Tibial artery (tissue), 4 donors: ENCODE measurements around the gene CRACR2B.

ENCODE experiments used
- DNase-seq, 2 donors: peaks; one replicate each; pipeline ENCODE4 v3.0.0-alpha.2; 2019
- H3K27ac ChIP-seq, 2 donors: fragments of 200-600 bp; sonication (generic) in 1 of 2; 1 replicate in 1 of 2; 2 replicates in 1 of 2; pipeline ENCODE4 v1.5.1; 2018 to 2019; ENCODE audit warnings: mild to moderate bottlenecking in 1 of 2
- H3K27me3 ChIP-seq, 2 donors: fragments of 200-600 bp; sonication (generic) in 1 of 2; one replicate each; pipeline versions ENCODE4 v1.5.1 to v1.6.0; 2016 to 2019
- H3K36me3 ChIP-seq, 3 donors: fragments of 200-600 bp; sonication (generic) in 2 of 3; one replicate each; pipeline ENCODE4 v1.5.1; 2016 to 2019; ENCODE audit warnings: mild to moderate bottlenecking in 2 of 3
- H3K4me1 ChIP-seq, 4 donors: fragments of 200-600 bp; sonication (generic) in 2 of 4; 1 replicate in 3 of 4; 2 replicates in 1 of 4; pipeline ENCODE4 v1.5.1; 2016 to 2019
- H3K4me3 ChIP-seq, 2 donors: fragments of 200-600 bp; sonication (generic) in 1 of 2; 1 replicate in 1 of 2; 2 replicates in 1 of 2; pipeline ENCODE4 v1.5.1; 2018 to 2019; ENCODE audit warnings: mild to moderate bottlenecking in 2 of 2
- H3K9me3 ChIP-seq, 3 donors: fragments of 200-600 bp; sonication (generic) in 1 of 3; one replicate each; pipeline ENCODE4 v1.5.1; 2016 to 2019
- intact Hi-C: fragments of 100-400 bp; cut with DNase I; formaldehyde crosslinking; loops from one replicate; pipeline ENCODE4 v1.15.0; 2023; ENCODE audit warnings: low total_unique reads
- TF ChIP-seq, protein P1 (sequence below), 2 experiments: fragments of 200-600 bp in 1 of 2; fragments of 450-650 bp in 1 of 2; IDR thresholded peaks; one replicate each; pipeline ENCODE4 v1.5.1; 2017 to 2019; ENCODE audit warnings: antibody characterized with exemption in 2 of 2, mild to moderate bottlenecking in 1 of 2, moderate library complexity in 1 of 2

Gene CRACR2B

GRCh38 chr11:832529-833113, 4.9 kb downstream of the CRACR2B start, which contains the start of gene CD151:
TSS of gene CD151 (plus strand) at chr11:832952. CDS start at chr11:836070, 3,118 bp downstream.
- peaks cover 17 to 20% (median 20%) of the 10 kb centered on the region in 3 donors for H3K36me3 ChIP-seq
- H3K27ac ChIP-seq: peak within 1 kb of the TSS; percentile 86 to 88
- peaks cover 0 to 90% (median 70%) of the 10 kb centered on the region in 4 donors for H3K4me1 ChIP-seq
- H3K27me3 ChIP-seq: peaks cover 0 to 45% of the 10 kb centered on the region in 2 donors
- TF ChIP-seq, protein P1, sequence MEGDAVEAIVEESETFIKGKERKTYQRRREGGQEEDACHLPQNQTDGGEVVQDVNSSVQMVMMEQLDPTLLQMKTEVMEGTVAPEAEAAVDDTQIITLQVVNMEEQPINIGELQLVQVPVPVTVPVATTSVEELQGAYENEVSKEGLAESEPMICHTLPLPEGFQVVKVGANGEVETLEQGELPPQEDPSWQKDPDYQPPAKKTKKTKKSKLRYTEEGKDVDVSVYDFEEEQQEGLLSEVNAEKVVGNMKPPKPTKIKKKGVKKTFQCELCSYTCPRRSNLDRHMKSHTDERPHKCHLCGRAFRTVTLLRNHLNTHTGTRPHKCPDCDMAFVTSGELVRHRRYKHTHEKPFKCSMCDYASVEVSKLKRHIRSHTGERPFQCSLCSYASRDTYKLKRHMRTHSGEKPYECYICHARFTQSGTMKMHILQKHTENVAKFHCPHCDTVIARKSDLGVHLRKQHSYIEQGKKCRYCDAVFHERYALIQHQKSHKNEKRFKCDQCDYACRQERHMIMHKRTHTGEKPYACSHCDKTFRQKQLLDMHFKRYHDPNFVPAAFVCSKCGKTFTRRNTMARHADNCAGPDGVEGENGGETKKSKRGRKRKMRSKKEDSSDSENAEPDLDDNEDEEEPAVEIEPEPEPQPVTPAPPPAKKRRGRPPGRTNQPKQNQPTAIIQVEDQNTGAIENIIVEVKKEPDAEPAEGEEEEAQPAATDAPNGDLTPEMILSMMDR (IDR thresholded peaks at IDR 0.05): no peak
- H3K4me3 ChIP-seq: peak within 1 kb of the TSS; percentile 66 to 74
- no peak for DNase-seq
- no peaks in the 10 kb centered on the region for H3K9me3 ChIP-seq
- intact Hi-C loops: no loop called here

- Histone ChIP-seq H3K27ac (peak overlapping the region; percentile 86 to 88), H3K4me3 (peak overlapping the region; percentile 66 to 74), H3K36me3 (peaks cover 21 to 26% (median 26%) of the 10 kb centered on the region in 3 donors), H3K27me3 (peaks cover 0 to 39% of the 10 kb centered on the region in 2 donors), H3K9me3 (no peaks in the 10 kb centered on the region), H3K4me1 (peaks cover 0 to 89% (median 68%) of the 10 kb centered on the region in 4 donors)
- TF ChIP-seq, protein P1 (IDR thresholded peaks at IDR 0.05): no peak
- DNase-seq: no peak
- intact Hi-C loops: no loop called here
Observed at GRCh38 chr11:833114-833791, 5.5 kb downstream of the CRACR2B start.

- intact Hi-C loops: no loop called here
- DNase-seq: peak in 1 of 2 donors; percentile 88
- Histone ChIP-seq H3K27ac (peak overlapping the region; percentile 86 to 88), H3K36me3 (peaks cover 27 to 32% (median 32%) of the 10 kb centered on the region in 3 donors), H3K4me1 (peaks cover 0 to 89% (median 68%) of the 10 kb centered on the region in 4 donors), H3K9me3 (no peaks in the 10 kb centered on the region), H3K4me3 (peak overlapping the region; percentile 66 to 74), H3K27me3 (peaks cover 0 to 33% of the 10 kb centered on the region in 2 donors)
- TF ChIP-seq, protein P1 (IDR thresholded peaks at IDR 0.05): no peak
Observed at GRCh38 chr11:833849-834311, 6.2 kb downstream of the CRACR2B start.

DNA sequence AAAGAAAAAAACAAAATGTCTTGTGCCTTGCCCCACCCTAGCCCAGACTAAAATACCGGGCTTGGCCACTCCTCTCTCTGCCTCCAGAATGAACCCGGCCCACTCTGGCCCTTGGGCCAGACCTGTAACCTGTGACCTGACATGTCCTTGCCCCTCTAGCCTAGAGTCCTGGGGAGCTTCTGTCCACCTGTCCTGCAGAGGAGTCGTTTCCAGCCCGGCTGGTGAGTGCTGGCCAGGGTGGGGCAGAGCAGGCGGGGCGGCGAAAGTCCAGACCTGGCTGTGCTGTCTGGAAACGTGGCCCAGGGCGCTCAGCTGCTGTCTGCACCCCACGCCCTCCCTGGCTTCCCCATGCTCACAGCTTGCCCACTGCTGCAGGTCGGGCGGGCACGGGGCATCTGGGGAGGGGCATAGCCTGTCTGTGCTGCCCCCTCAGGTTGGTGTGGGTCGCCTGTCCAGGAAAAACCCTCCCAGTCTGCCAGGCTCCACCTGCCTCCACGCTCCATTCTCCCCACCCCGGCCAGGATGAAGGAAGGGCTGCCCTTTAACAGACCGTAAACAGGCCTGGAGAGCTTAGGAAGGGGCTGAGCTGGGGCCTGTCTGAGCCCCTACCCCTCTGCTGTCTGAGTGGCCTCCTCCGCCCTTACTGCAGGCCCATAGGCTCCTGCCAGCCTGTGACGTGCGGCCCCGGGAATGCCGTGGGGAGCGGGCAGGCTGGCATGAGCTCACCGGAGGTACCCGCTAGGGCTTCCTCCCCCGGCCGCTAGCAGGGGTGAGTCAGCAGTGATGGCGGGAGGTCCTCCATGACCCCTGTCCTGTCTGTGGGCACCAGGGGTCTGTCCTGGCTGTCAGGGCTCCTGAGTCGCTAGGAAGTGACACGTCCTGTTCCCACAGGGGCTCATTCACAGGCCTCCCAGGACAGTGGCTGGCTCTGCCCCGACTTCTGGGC, 6.9 kb downstream of the CRACR2B start:
- Histone ChIP-seq H3K27me3 (peaks cover 0 to 25% of the 10 kb centered on the region in 2 donors), H3K9me3 (no peaks in the 10 kb centered on the region), H3K36me3 (peaks cover 35 to 40% (median 40%) of the 10 kb centered on the region in 3 donors), H3K27ac (peak overlapping the region; percentile 86 to 88), H3K4me1 (peaks cover 0 to 85% (median 63%) of the 10 kb centered on the region in 4 donors), H3K4me3 (peak overlapping the region; percentile 66 to 74)
- DNase-seq: peak in 1 of 2 donors; percentile 96
- intact Hi-C loops: no loop called here
- TF ChIP-seq, protein P1 (IDR thresholded peaks at IDR 0.05): no peak

GRCh38 chr11:836274-836673, 8.6 kb downstream of the CRACR2B start:
- peak overlapping the region in 1 of 2 donors; percentile 88 for H3K27ac ChIP-seq
- H3K4me3 ChIP-seq: no peak overlapping the region
- DNase-seq: no peak
- peaks cover 0 to 83% (median 60%) of the 10 kb centered on the region in 4 donors for H3K4me1 ChIP-seq
- H3K27me3 ChIP-seq: peaks cover 0 to 10% of the 10 kb centered on the region in 2 donors
- intact Hi-C loops: no loop called here
- no peaks in the 10 kb centered on the region for H3K9me3 ChIP-seq
- TF ChIP-seq, protein P1 (IDR thresholded peaks at IDR 0.05): no peak
- peaks cover 39 to 53% (median 52%) of the 10 kb centered on the region in 3 donors for H3K36me3 ChIP-seq
